HEK293T (cell line): ENCODE measurements around the gene USH1C.

Experiments
- ARNT ChIP-seq: fragments of 450-650 bp; IDR thresholded peaks from 2 replicates; pipeline ENCODE4 v1.6.1; 2017; ENCODE audit warnings: mild to moderate bottlenecking
- BHLHE40 ChIP-seq: fragments of 450-650 bp; IDR thresholded peaks from 2 replicates; pipeline ENCODE4 v1.6.1; 2016; ENCODE audit warnings: mild to moderate bottlenecking, moderate library complexity, borderline replicate concordance
- CTBP1 ChIP-seq: fragments of 450-650 bp; IDR thresholded peaks from 2 replicates; pipeline ENCODE4 v1.6.1; 2016; ENCODE audit warnings: borderline replicate concordance
- ELF4 ChIP-seq: fragments of 450-650 bp; IDR thresholded peaks from 2 replicates; pipeline ENCODE4 v1.6.1; 2017; ENCODE audit warnings: antibody characterized with exemption
- FOXA1 ChIP-seq: fragments of 450-650 bp; IDR thresholded peaks from 2 replicates; pipeline ENCODE4 v1.6.1; 2016; ENCODE audit warnings: mild to moderate bottlenecking
- FOXK2 ChIP-seq: fragments of 450-650 bp; IDR thresholded peaks from 2 replicates; pipeline ENCODE4 v1.6.1; 2016; ENCODE audit warnings: mild to moderate bottlenecking
- FOXM1 ChIP-seq: fragments of 450-650 bp; IDR thresholded peaks from 2 replicates; pipeline ENCODE4 v1.6.1; 2017; ENCODE audit warnings: mild to moderate bottlenecking, borderline replicate concordance
- HDGF ChIP-seq: fragments of 450-650 bp; IDR thresholded peaks from 2 replicates; pipeline ENCODE4 v1.6.1; 2017; ENCODE audit warnings: antibody characterized with exemption, borderline replicate concordance
- NFRKB ChIP-seq: fragments of 450-650 bp; IDR thresholded peaks from 2 replicates; pipeline ENCODE4 v1.6.1; 2016; ENCODE audit warnings: mild to moderate bottlenecking, moderate library complexity
- SP1 ChIP-seq: fragments of 450-650 bp; IDR thresholded peaks from 2 replicates; pipeline ENCODE4 v1.6.1; 2017
- SUZ12 ChIP-seq: fragments of 450-650 bp; IDR thresholded peaks from 2 replicates; pipeline ENCODE4 v1.6.1; 2016; ENCODE audit warnings: mild to moderate bottlenecking
- TARDBP ChIP-seq: fragments of 450-650 bp; IDR thresholded peaks from 2 replicates; pipeline ENCODE4 v1.6.1; 2016
- ZNF384 ChIP-seq: fragments of 450-650 bp; IDR thresholded peaks from 2 replicates; pipeline ENCODE4 v1.6.1; 2016
- TF ChIP-seq, protein P1 (sequence below): fragments of 450-650 bp; IDR thresholded peaks from 2 replicates; pipeline ENCODE4 v1.6.1; 2016

DNA sequence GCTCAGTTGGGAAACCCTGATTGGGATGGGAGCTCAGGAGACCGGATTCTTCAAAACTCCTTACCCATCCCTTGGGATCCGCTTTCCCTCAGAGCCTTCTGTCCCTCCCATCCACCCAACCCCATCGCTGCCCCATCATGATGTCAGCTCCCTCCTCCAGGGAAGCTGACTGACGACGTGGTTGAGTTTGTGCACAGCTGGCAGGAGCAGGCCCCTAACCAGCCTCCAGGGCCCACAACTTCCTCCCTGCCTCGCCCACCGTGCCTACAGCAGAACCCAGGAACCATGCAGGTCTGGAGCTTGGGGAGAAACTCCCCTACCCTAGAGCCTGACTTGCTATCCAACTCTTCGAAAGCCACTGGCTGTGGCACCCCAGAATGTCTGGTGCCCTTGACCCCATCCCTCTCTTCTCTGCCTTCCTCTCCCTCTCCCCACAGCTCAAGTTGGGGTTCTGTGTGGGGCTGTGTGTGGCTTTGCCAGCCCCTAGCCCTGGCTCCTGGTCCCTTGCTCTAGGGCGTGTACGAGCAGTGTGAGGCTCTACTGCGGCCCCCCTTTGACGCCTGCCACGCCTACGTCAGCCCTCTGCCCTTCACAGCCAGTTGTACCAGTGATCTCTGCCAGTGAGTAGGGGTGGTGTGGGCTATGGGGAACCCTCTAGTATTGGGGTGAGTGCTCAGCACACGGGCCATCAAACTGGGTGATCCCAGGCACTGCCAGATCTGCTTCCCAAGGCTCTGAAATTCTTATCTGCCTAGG lies 14.0 kb upstream of the USH1C start:
- no peak for TF ChIP-seq TARDBP
- TF ChIP-seq SUZ12, result no peak
- TF ChIP-seq BHLHE40, result no peak
- TF ChIP-seq NFRKB, result no peak
- TF ChIP-seq FOXK2, result no peak
- no peak for TF ChIP-seq FOXM1
- TF ChIP-seq HDGF, result no peak
- TF ChIP-seq, protein P1, sequence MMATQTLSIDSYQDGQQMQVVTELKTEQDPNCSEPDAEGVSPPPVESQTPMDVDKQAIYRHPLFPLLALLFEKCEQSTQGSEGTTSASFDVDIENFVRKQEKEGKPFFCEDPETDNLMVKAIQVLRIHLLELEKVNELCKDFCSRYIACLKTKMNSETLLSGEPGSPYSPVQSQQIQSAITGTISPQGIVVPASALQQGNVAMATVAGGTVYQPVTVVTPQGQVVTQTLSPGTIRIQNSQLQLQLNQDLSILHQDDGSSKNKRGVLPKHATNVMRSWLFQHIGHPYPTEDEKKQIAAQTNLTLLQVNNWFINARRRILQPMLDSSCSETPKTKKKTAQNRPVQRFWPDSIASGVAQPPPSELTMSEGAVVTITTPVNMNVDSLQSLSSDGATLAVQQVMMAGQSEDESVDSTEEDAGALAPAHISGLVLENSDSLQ, result no peak
- TF ChIP-seq ZNF384, result no peak
- TF ChIP-seq CTBP1, result no peak
- no peak for TF ChIP-seq SP1
- TF ChIP-seq ARNT, result no peak
- no peak for TF ChIP-seq ELF4
- no peak for TF ChIP-seq FOXA1
